GM08714 (cell line): ENCODE data around the gene PAQR6.
"Not testable (repeated sequence)": the region's sequence is repeated elsewhere in the genome, so short reads cannot be mapped to it uniquely, and the experiment has no call there.

Source experiments
- H3K4me3 ChIP-seq: fragments of 200-500 bp; sonication (Bioruptor generic); 2 replicates; pipeline ENCODE4 v1.5.1; 2014; ENCODE audit warnings: mild to moderate bottlenecking, low read length, inconsistent platforms
- ZNF274 ChIP-seq: IDR thresholded peaks from 2 replicates; pipeline ENCODE4 v1.6.1; 2012; ENCODE audit warnings: mild to moderate bottlenecking, low read depth, low read length

The PAQR6 gene

GRCh38 chr1:156229809-156230472, 17.9 kb downstream of the PAQR6 start:
- no peak for TF ChIP-seq ZNF274
- H3K4me3 ChIP-seq = no peak overlapping the region

GRCh38 chr1:156228501-156228900, 19.4 kb downstream of the PAQR6 start:
- H3K4me3 ChIP-seq = no peak overlapping the region
- TF ChIP-seq ZNF274 = no peak

DNA sequence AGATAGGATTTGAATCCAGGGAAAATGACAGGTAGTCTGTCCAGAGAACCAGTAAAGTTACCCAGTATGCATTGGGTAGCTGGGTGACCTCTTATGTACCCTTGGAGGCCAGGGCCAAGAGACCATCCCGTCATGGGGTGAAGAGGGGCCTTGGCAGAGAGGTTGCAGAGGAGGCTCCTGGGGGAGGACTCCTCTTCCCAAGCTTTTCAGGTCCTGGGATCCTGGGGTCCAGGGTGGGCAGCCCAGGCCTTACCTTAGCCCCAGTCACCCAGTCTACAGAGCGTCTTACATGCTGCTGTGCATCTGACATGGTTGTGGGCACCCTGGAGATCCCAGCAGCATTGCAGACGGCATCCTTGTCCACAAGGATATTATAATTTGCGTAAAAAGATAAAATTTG, 21.1 kb downstream of the PAQR6 start:
- no peak for TF ChIP-seq ZNF274
- no peak overlapping the region; the same call in 1 of the 2 replicates for H3K4me3 ChIP-seq

DNA sequence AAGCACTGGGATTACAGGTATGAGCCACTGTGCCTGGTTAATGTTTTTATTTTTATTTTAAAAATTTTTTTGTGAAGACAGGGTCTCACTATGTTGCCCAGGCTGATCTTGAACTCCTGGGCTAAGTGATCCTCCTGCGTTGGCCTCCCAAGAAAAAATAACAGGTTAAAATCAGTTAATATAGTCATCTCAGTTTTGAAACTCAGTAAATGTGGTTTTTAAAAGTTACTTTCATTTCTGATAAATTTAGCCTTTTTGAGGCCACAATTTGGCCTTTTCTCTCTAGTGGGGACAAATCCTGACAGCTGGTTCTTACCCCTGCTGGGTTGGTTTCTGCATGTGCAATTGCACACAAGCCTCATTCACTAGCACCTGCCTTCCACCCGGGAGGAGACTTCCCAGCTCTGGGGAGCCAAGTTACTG, 21.7 kb downstream of the PAQR6 start:
- H3K4me3 ChIP-seq = peak overlapping the region; percentile 32; the same call in 1 of the 2 replicates
- TF ChIP-seq ZNF274 = no peak

GRCh38 chr1:156225677-156226014, 22.2 kb downstream of the PAQR6 start:
- no peak for TF ChIP-seq ZNF274
- H3K4me3 ChIP-seq = peak overlapping the region; percentile 32; the same call in 1 of the 2 replicates

DNA sequence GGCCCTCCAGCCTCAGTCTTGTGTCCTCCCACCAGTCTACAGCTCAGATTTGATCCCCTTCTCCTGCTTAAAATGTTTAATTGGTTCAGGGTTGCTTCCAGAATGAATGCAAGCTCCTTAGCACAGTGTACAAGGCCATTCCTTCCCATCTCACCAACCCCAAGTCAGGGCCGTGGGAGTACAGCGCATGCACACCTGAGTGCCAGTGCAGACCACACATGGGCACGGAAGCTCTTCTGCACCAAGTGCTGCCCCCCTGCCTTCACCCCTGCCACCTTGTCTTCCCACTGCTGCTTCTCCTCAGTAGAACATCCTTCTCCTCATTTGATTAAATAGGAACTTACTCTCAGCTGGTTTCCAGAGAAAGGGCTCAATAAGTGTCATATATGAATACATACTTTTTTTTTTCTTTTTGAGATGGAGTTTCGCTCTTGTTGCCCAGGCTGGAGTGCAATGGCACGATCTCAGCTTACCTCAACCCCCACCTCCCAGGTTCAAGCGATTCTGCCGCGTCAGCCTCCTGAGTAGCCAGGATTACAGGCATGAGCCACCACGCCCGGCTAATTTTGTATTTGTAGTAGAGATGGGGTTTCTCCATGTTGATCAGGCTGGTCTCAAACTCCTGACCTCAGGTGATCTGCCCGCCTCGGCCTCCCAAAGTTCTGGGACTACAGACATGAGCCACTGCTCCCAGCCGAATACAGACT, 25.7 kb downstream of the PAQR6 start:
- no peak overlapping the region for H3K4me3 ChIP-seq

DNA sequence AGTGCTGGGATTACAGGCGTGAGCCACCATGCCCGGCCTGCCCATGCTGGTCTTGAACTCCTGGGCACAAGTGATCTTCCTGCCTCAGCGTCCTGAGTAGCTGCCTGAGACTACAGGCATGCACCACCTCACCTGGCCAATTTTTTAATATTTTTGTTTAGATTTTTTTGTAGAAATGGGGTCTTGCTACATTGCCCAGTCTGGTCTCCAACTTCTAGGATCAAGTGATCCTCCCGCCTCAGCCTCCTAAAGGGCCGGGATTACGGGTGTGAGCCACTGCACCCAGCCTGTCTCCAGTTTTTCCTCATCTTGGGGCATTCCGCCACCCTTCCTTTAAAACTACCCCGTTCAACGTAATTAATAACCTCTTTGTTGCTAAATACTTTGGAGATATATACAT, 27.6 kb downstream of the PAQR6 start:
- no peak for TF ChIP-seq ZNF274
- H3K4me3 ChIP-seq = no peak overlapping the region

More for the DNA sequence above, 25.7 kb downstream of the PAQR6 start:
- no peak for TF ChIP-seq ZNF274

DNA sequence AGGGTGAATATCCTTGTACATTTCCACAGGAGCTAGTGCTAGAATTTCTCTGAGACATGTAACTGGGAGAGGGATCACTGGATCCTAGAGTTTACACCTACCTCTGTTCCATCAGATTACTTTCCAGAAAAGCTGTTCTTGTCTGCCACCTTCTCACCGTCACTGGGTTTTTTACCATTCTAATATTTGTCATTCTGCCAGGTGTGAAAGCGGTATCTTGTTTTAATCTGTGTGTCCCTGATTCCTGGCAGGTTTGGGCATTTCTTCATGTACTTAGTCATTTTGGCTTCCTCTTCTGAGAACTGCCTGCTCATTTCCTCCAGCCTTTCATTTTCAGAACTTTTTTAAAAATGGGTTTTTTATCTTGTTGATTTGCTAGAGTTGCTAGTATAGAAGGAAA, 30.0 kb downstream of the PAQR6 start:
- peak overlapping the region; percentile 18; the same call in 1 of the 2 replicates for H3K4me3 ChIP-seq
- TF ChIP-seq ZNF274 = no peak

GRCh38 chr1:156216361-156217086, 31.3 kb downstream of the PAQR6 start:
- not testable (repeated sequence) for H3K4me3 ChIP-seq

GRCh38 chr1:156214024-156214748, 33.7 kb downstream of the PAQR6 start:
- TF ChIP-seq ZNF274 = no peak
- H3K4me3 ChIP-seq = peak overlapping the region; percentile 89

DNA sequence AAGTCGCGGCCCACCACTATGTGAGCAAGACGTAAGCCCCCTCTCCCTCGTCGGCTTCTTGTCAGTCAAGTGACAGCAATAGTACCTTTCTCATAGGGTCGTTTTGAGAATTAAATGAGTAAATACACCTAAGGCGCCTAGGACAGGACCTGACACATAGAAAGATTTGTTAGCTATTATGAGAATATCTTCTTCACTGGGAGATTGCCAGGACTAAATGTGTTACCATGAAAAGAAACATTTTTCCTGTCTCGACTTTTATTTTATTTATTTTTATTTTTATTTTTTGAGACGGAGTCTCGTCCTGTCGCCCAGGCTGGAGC, 34.3 kb downstream of the PAQR6 start:
- no peak for TF ChIP-seq ZNF274
- H3K4me3 ChIP-seq = peak overlapping the region; percentile 89

DNA sequence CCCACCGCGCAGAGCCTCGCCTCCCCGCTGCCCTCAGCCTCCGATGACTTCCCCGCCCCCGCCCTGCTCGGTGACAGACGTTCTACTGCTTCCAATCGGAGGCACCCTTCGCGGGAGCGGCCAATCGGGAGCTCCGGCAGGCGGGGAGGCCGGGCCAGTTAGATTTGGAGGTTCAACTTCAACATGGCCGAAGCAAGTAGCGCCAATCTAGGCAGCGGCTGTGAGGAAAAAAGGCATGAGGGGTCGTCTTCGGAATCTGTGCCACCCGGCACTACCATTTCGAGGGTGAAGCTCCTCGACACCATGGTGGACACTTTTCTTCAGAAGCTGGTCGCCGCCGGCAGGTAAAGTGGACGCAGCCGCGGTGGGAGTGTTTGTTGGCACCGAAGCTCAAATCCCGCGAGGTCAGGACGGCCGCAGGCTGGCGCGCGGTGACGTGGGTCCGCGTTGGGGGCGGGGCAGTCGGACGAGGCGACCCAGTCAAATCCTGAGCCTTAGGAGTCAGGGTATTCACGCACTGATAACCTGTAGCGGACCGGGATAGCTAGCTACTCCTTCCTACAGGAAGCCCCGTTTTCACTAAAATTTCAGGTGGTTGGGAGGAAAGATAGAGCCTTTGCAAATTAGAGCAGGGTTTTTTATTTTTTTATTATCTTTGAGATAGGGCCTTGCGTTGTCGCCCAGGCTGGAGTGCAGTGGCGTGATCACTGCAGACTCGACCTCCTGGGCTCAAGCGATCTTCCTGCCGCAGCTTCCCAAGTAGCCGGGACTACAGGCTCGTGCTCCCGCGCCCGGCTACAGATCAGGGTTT, 34.8 kb downstream of the PAQR6 start, which contains the start of gene PMF1:
Gene PMF1, plus strand, starts transcription at position 175 of the 811 bp plus-strand sequence. Its CDS starts 9 bp downstream, at position 184.
- TF ChIP-seq ZNF274 = no peak
- peak within 1 kb of the TSS; percentile 89 for H3K4me3 ChIP-seq

GRCh38 chr1:156212130-156212529, 35.7 kb downstream of the PAQR6 start:
- peak overlapping the region; percentile 89; the same call in 1 of the 2 replicates for H3K4me3 ChIP-seq

More at GRCh38 chr1:156212130-156212529, 35.7 kb downstream of the PAQR6 start:
- TF ChIP-seq ZNF274 = no peak
